ENCODE results near the gene IL19. TPM values are rescaled to one million over a fixed set of nuclear protein-coding genes. Genes with fewer than 3 reads are reported as not detected.
A peak's percentile ranks its signal among the peaks of the same experiment; 100 is the strongest.

Gene IL19
- not detected for total RNA-seq
- not detected for polyA plus RNA-seq

- no peaks in the 10 kb centered on the region for H3K9me3 Mint-ChIP-seq
- no peak within 1 kb of the TSS for H3K27ac ChIP-seq (ENCODE audit: low read depth, low read length)
- peak within 1 kb of the TSS; percentile 21 for H3K4me3 ChIP-seq (ENCODE audit: low read length)
- ChIA-PET CTCF (interaction anchor here (1.0 to 3.9 kb wide), 11 partner anchors 10 to 142 kb away, joined by 3 to 24 read pairs (median 5); no protein-coding TSS in a partner anchor), POLR2A (interaction anchor here (0.5 to 2.7 kb wide), 7 partner anchors 12 to 151 kb away, joined by 3 to 13 read pairs (median 3); partner anchors contain the start of gene FCMR)
- H3K36me3 Mint-ChIP-seq: no peaks in the 10 kb centered on the region
- H3K4me1 ChIP-seq (ENCODE audit: insufficient read depth, low read length): peaks cover 73% of the 10 kb centered on the region
- no peaks in the 10 kb centered on the region for H3K36me3 ChIP-seq (ENCODE audit: insufficient read depth, low read length)
- peaks cover 76 to 91% (median 87%) of the 10 kb centered on the region in 3 donors for H3K4me1 Mint-ChIP-seq
- peak within 1 kb of the TSS; percentile 50 to 92 (median 90) for H3K27ac Mint-ChIP-seq
- H3K4me3 Mint-ChIP-seq: peak within 1 kb of the TSS in 6 of 7 donors; percentile 42 to 76 (median 71)
- no peaks in the 10 kb centered on the region for H3K27me3 ChIP-seq (ENCODE audit: insufficient read depth, low read length, poor library complexity, severe bottlenecking)
- DNase-seq: no peak
- H3K9me3 ChIP-seq (ENCODE audit: low read length): no peaks in the 10 kb centered on the region
- H3K27me3 Mint-ChIP-seq: no peaks in the 10 kb centered on the region
Measured at GRCh38 chr1:206770531-206771337, at the start of gene IL19. Gene IL19 (plus strand): TSS chr1:206770773. CDS start chr1:206836663, 65,890 bp downstream.

- CTCF ChIA-PET: interaction anchor here (0.6 to 2.6 kb wide), 4 partner anchors 10 to 16 kb away, joined by 3 to 16 read pairs (median 4); no protein-coding TSS in a partner anchor
- peaks cover 78 to 89% (median 89%) of the 10 kb centered on the region in 3 donors for H3K4me1 Mint-ChIP-seq
Measured at GRCh38 chr1:206721454-206721853, 49.1 kb upstream of the IL19 start.

GRCh38 chr1:206722751-206723461 is 47.7 kb upstream of the IL19 start:
- ChIA-PET CTCF (interaction anchor here (0.9 to 5.6 kb wide), 6 partner anchors 12 to 190 kb away, joined by 3 to 33 read pairs (median 4); partner anchors contain the start of gene DYRK3), POLR2A (interaction anchor here (0.5 kb wide), 1 partner anchor 82 kb away, joined by 8 read pairs; no protein-coding TSS in a partner anchor)
- H3K27ac Mint-ChIP-seq: peak overlapping the region in 7 of 8 donors; percentile 19 to 79 (median 52)
- H3K4me3 Mint-ChIP-seq: peak overlapping the region in 3 of 7 donors; percentile 20 to 69 (median 28)
- Histone ChIP-seq H3K9me3 (ENCODE audit: low read length) (no peaks in the 10 kb centered on the region), H3K27me3 (ENCODE audit: insufficient read depth, low read length, poor library complexity, severe bottlenecking) (no peaks in the 10 kb centered on the region), H3K4me1 (ENCODE audit: insufficient read depth, low read length) (peaks cover 37% of the 10 kb centered on the region), H3K27ac (ENCODE audit: low read depth, low read length) (no peak overlapping the region), H3K36me3 (ENCODE audit: insufficient read depth, low read length) (no peaks in the 10 kb centered on the region), H3K4me3 (ENCODE audit: low read length) (no peak overlapping the region)
- no peak for DNase-seq
- peaks cover 0 to 3% of the 10 kb centered on the region in 2 donors for H3K27me3 Mint-ChIP-seq
- H3K9me3 Mint-ChIP-seq: no peaks in the 10 kb centered on the region
- peaks cover 0 to 6% (median 0%) of the 10 kb centered on the region in 3 donors for H3K36me3 Mint-ChIP-seq
- peaks cover 74 to 83% (median 82%) of the 10 kb centered on the region in 3 donors for H3K4me1 Mint-ChIP-seq

More at GRCh38 chr1:206721454-206721853, 49.1 kb upstream of the IL19 start:
- no peak for DNase-seq
- H3K4me3 Mint-ChIP-seq: peak overlapping the region in 1 of 7 donors; percentile 20
- peaks cover 0 to 3% of the 10 kb centered on the region in 2 donors for H3K27me3 Mint-ChIP-seq
- peaks cover 0 to 6% (median 0%) of the 10 kb centered on the region in 3 donors for H3K36me3 Mint-ChIP-seq
- H3K4me3 ChIP-seq (ENCODE audit: low read length): no peak overlapping the region
- H3K9me3 Mint-ChIP-seq: no peaks in the 10 kb centered on the region
- peak overlapping the region in 5 of 8 donors; percentile 29 to 100 (median 83) for H3K27ac Mint-ChIP-seq
- POLR2A ChIA-PET: no interaction called here
- H3K36me3 ChIP-seq (ENCODE audit: insufficient read depth, low read length): no peaks in the 10 kb centered on the region
- peaks cover 49% of the 10 kb centered on the region for H3K4me1 ChIP-seq (ENCODE audit: insufficient read depth, low read length)
- no peaks in the 10 kb centered on the region for H3K27me3 ChIP-seq (ENCODE audit: insufficient read depth, low read length, poor library complexity, severe bottlenecking)
- H3K9me3 ChIP-seq (ENCODE audit: low read length): no peaks in the 10 kb centered on the region
- H3K27ac ChIP-seq (ENCODE audit: low read depth, low read length): no peak overlapping the region

- DNase-seq: no peak
- Mint-ChIP-seq H3K27ac (peak overlapping the region in 2 of 8 donors; percentile 79 to 91), H3K27me3 (peaks cover 0 to 3% of the 10 kb centered on the region in 2 donors), H3K9me3 (no peaks in the 10 kb centered on the region), H3K4me1 (peaks cover 75 to 84% (median 84%) of the 10 kb centered on the region in 3 donors), H3K36me3 (peaks cover 0 to 9% (median 0%) of the 10 kb centered on the region in 3 donors), H3K4me3 (peak overlapping the region in 1 of 7 donors; percentile 20)
- no peaks in the 10 kb centered on the region for H3K9me3 ChIP-seq (ENCODE audit: low read length)
- no peak overlapping the region for H3K27ac ChIP-seq (ENCODE audit: low read depth, low read length)
- H3K4me1 ChIP-seq (ENCODE audit: insufficient read depth, low read length): peaks cover 34% of the 10 kb centered on the region
- ChIA-PET POLR2A (no interaction called here), CTCF (interaction anchor here (1.6 to 5.6 kb wide), 2 partner anchors 11 to 189 kb away, joined by 7 to 33 read pairs; no protein-coding TSS in a partner anchor)
- no peaks in the 10 kb centered on the region for H3K36me3 ChIP-seq (ENCODE audit: insufficient read depth, low read length)
- no peak overlapping the region for H3K4me3 ChIP-seq (ENCODE audit: low read length)
- H3K27me3 ChIP-seq (ENCODE audit: insufficient read depth, low read length, poor library complexity, severe bottlenecking): no peaks in the 10 kb centered on the region
Measured at GRCh38 chr1:206723462-206723804, 47.1 kb upstream of the IL19 start.

GRCh38 chr1:206723805-206724472 is 46.6 kb upstream of the IL19 start:
- POLR2A ChIA-PET: interaction anchor here (0.7 kb wide), 2 partner anchors 135 to 254 kb away, joined by 5 to 6 read pairs; partner anchors contain the start of gene IKBKE
- Mint-ChIP-seq H3K27me3 (peaks cover 0 to 3% of the 10 kb centered on the region in 2 donors), H3K4me1 (peaks cover 70 to 79% (median 79%) of the 10 kb centered on the region in 3 donors), H3K27ac (peak overlapping the region in 7 of 8 donors; percentile 66 to 91 (median 80)), H3K4me3 (no peak overlapping the region), H3K36me3 (peaks cover 0 to 14% (median 0%) of the 10 kb centered on the region in 3 donors), H3K9me3 (no peaks in the 10 kb centered on the region)
- Histone ChIP-seq H3K36me3 (ENCODE audit: insufficient read depth, low read length) (no peaks in the 10 kb centered on the region), H3K4me3 (ENCODE audit: low read length) (no peak overlapping the region), H3K27ac (ENCODE audit: low read depth, low read length) (no peak overlapping the region), H3K4me1 (ENCODE audit: insufficient read depth, low read length) (peaks cover 34% of the 10 kb centered on the region), H3K9me3 (ENCODE audit: low read length) (no peaks in the 10 kb centered on the region), H3K27me3 (ENCODE audit: insufficient read depth, low read length, poor library complexity, severe bottlenecking) (no peaks in the 10 kb centered on the region)
- CTCF ChIA-PET: interaction anchor here (1.0 to 5.6 kb wide), 8 partner anchors 11 to 188 kb away, joined by 3 to 42 read pairs (median 16); no protein-coding TSS in a partner anchor
- DNase-seq: no peak

GRCh38 chr1:206725109-206725963 is 45.2 kb upstream of the IL19 start:
- no peaks in the 10 kb centered on the region for H3K9me3 Mint-ChIP-seq
- peaks cover 0 to 28% (median 0%) of the 10 kb centered on the region in 3 donors for H3K36me3 Mint-ChIP-seq
- ChIA-PET POLR2A (interaction anchor here (0.9 to 1.2 kb wide), 2 partner anchors 40 to 200 kb away, joined by 3 to 4 read pairs; no protein-coding TSS in a partner anchor), CTCF (interaction anchor here (0.8 to 5.6 kb wide), 32 partner anchors 11 to 257 kb away, joined by 3 to 42 read pairs (median 6); partner anchors contain the start of gene MAPKAPK2)
- H3K27ac Mint-ChIP-seq: peak overlapping the region; percentile 37 to 83 (median 68)
- peak in 4 of 5 donors; percentile 46 to 64 (median 49) for DNase-seq
- H3K36me3 ChIP-seq (ENCODE audit: insufficient read depth, low read length): peaks cover 9% of the 10 kb centered on the region
- H3K9me3 ChIP-seq (ENCODE audit: low read length): no peaks in the 10 kb centered on the region
- H3K4me3 ChIP-seq (ENCODE audit: low read length): no peak overlapping the region
- H3K27me3 Mint-ChIP-seq: peaks cover 0 to 3% of the 10 kb centered on the region in 2 donors
- peak overlapping the region in 5 of 7 donors; percentile 6 to 44 (median 16) for H3K4me3 Mint-ChIP-seq
- H3K4me1 ChIP-seq (ENCODE audit: insufficient read depth, low read length): peaks cover 23% of the 10 kb centered on the region
- H3K4me1 Mint-ChIP-seq: peaks cover 68 to 76% (median 72%) of the 10 kb centered on the region in 3 donors
- H3K27ac ChIP-seq (ENCODE audit: low read depth, low read length): no peak overlapping the region
- H3K27me3 ChIP-seq (ENCODE audit: insufficient read depth, low read length, poor library complexity, severe bottlenecking): no peaks in the 10 kb centered on the region

Measured in CD8-positive, alpha-beta memory T cell (primary cell).